GM20000 (cell line): ENCODE measurements around the gene MED15.
"Not testable (repeated sequence)": the region's sequence is repeated elsewhere in the genome, so short reads cannot be mapped to it uniquely, and the experiment has no call there.

Experiments
- DNase-seq: peaks from one replicate; pipeline ENCODE4 v3.0.0; 2012; ENCODE audit warnings: low spot score
- TF ChIP-seq, protein P1 (sequence below): IDR thresholded peaks from 2 replicates; pipeline ENCODE4 v1.5.1; 2012; ENCODE audit warnings: mild to moderate bottlenecking, control low read depth; ENCODE audit errors: extremely low read depth, missing control alignments

The MED15 gene

DNA sequence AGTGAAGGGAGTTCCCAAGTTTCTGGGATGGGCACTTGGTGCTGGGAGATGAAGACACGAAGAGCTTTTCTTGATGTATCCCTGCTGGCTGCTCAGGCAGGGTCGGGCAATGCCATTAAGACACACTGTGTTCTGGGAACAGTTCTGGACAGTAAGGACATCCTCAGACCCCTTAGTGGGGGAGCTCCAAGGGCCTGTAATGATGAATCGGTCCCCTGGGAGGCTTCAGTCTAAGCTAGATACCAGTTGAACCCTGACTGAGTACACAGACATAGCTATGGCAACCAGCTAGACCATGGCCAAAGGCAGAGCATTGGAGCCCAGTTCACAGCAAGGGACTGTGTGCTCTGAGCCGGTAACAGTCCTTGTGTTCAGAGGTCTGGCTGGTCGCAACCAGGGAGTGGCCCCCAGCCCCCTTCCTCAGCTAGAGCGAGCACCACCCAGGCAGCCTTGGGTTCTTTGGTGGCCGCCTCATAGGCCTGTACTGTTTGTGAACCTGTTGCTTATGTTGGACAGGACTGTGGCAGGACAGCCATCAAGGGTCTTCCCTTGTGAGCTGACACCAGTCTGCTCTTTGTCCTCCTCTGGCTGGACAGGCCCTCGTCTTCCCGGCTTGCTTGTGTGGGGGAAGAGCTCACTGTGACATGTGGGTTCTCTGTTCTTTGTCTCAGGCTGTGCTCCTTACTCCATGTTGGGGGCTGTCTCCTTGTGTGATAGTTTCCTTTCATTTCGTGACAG is 25.0 kb downstream of the MED15 start:
- DNase-seq = no peak
- TF ChIP-seq, protein P1, sequence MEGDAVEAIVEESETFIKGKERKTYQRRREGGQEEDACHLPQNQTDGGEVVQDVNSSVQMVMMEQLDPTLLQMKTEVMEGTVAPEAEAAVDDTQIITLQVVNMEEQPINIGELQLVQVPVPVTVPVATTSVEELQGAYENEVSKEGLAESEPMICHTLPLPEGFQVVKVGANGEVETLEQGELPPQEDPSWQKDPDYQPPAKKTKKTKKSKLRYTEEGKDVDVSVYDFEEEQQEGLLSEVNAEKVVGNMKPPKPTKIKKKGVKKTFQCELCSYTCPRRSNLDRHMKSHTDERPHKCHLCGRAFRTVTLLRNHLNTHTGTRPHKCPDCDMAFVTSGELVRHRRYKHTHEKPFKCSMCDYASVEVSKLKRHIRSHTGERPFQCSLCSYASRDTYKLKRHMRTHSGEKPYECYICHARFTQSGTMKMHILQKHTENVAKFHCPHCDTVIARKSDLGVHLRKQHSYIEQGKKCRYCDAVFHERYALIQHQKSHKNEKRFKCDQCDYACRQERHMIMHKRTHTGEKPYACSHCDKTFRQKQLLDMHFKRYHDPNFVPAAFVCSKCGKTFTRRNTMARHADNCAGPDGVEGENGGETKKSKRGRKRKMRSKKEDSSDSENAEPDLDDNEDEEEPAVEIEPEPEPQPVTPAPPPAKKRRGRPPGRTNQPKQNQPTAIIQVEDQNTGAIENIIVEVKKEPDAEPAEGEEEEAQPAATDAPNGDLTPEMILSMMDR = no peak

GRCh38 chr22:20533095-20533878 is 25.9 kb downstream of the MED15 start:
- TF ChIP-seq, protein P1 = no peak
- DNase-seq = no peak

DNA sequence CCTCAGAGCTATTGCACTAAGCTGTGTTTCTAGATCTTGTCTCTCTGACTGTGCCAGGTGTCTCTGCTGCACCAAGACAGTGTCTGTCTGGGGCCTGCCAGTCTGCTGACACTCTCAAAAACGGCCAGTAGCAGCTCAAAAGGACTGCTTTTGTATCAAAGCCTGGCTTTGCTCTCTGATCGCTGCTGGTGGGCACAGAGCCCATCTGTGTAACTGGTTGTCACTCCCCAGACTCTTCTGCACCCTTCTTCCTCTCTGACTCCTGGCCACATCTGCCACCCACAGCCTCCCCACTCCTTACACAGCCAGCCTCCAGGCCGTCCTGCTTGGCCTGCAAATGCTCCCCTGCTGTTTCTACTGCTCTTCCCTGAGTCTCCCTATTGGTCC is 26.5 kb downstream of the MED15 start:
- TF ChIP-seq, protein P1 = no peak
- DNase-seq = no peak

- no peak for DNase-seq
Measured at GRCh38 chr22:20536590-20537324, 29.3 kb downstream of the MED15 start.

DNA sequence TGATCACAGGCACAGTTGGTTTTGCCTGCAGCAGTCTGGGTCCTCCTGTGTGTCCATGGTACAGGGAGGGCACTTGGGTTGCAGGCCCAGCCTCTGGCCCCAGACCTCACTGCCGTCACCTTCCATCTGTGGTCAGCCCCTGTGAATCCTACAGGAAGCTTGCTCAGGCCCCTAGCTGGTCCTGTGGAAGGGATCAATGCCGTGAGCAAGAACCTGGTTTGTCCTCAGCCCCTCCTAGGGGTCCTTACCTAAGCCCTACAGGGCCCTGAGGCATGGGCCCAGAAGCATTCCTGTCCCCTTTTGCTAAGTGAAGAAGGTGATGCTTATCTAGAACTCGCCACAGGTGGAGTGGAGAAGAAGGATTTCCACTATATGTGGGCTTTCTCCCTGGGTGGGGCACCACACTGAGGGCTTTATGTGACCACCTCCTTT is 29.9 kb downstream of the MED15 start:
- TF ChIP-seq, protein P1 = no peak
- no peak for DNase-seq

More at GRCh38 chr22:20536590-20537324, 29.3 kb downstream of the MED15 start:
- TF ChIP-seq, protein P1 = no peak

DNA sequence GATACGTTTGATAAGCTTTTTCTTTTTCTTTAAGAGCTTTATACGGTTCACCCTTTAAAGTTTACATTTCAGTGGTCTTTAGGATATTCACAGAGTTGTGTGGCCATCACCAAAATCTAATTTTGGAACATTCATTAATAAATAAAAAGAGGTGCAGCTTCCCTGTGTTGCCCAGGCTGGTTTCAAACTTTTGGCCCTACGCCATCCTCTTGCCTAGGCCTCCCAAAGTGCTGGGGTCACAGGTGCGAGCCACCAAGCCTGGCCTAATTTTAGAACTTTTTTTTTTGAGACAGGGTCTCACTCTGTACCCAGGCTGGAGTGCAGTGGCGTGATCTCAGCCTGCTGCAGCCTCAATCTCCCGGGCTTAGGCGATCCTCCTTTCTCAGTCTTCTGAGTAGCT is 30.6 kb downstream of the MED15 start:
- no peak for DNase-seq
- TF ChIP-seq, protein P1 = no peak

- not testable (repeated sequence) for DNase-seq
Measured at GRCh38 chr22:20538875-20539274, 31.5 kb downstream of the MED15 start.
